Measurements from ENCODE around the gene AHNAK.

The AHNAK gene

DNA sequence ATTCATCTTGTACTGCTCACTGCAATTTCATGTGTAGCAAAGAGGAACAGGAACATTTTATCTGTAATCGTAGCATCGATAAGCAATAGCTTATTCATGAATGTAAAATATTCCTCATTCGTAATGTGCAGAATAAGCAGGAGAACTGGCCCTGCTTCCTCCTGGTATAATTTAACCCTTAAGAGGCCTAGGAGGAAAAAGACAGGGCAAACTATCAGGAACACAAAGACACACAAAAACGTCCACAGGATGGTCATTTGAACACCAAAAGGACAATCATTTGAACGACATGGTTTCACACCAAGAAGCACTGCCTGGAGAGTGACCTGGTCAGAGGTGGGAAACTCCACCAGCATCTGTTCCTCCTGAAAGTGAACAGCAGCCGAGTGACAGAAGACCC lies 63.9 kb downstream of the AHNAK start:
- TF ChIP-seq CTCF (IDR thresholded peaks at IDR 0.05; ENCODE audit: extremely low read depth, insufficient read depth, missing control alignments) = no peak
- in situ Hi-C loops (cut with MboI; ENCODE audit: low pct_unique_long_range_greater_than_20kb, low sequenced_read_pairs, unreplicated experiment) = no loop called here

DNA sequence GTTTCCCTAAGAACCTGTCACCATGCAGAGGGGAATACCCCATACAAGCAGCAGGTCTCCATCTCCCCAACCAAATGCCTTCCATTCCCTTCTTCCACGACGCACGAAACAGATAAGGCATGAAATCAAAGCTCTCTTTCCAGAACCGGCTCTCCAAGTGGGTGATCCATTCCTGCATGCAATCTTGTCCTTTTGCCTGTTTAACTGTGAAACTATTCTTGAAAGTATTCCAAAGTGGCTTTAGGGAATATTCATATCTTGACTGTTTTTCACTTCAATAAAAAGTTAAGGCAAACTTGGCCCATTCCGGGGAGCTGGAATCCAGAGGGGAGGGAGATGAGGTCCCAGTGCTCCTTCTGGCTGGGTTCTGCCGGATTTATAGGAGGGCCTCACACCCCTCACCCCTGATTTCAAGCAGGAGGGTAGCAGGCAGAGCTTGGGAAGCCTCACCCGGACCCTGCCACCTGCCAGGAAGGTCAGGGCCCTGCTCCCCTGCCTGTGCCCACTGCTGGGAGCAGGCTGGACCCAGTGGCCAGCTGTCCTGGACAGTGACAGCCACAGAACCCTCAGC lies 66.9 kb downstream of the AHNAK start:
- in situ Hi-C loops (cut with MboI; ENCODE audit: low pct_unique_long_range_greater_than_20kb, low sequenced_read_pairs, unreplicated experiment) = no loop called here
- no peak for DNase-seq (ENCODE audit: low spot score)
- no peak for TF ChIP-seq CTCF (IDR thresholded peaks at IDR 0.05; ENCODE audit: extremely low read depth, insufficient read depth, missing control alignments)

More for the DNA sequence above, 63.9 kb downstream of the AHNAK start:
- no peak for DNase-seq (ENCODE audit: low spot score)

GRCh38 chr11:62477927-62478326 lies 68.7 kb downstream of the AHNAK start:
- in situ Hi-C loops (cut with MboI; ENCODE audit: low pct_unique_long_range_greater_than_20kb, low sequenced_read_pairs, unreplicated experiment) = no loop called here
- no peak for TF ChIP-seq CTCF (IDR thresholded peaks at IDR 0.05; ENCODE audit: extremely low read depth, insufficient read depth, missing control alignments)
- DNase-seq (ENCODE audit: low spot score) = no peak

- TF ChIP-seq CTCF (IDR thresholded peaks at IDR 0.05; ENCODE audit: extremely low read depth, insufficient read depth, missing control alignments) = no peak
- no peak for DNase-seq (ENCODE audit: low spot score)
- in situ Hi-C loops (cut with MboI; ENCODE audit: low pct_unique_long_range_greater_than_20kb, low sequenced_read_pairs, unreplicated experiment) = no loop called here
These were observed 74.3 kb downstream of the AHNAK start for GRCh38 chr11:62472063-62472884.

DNA sequence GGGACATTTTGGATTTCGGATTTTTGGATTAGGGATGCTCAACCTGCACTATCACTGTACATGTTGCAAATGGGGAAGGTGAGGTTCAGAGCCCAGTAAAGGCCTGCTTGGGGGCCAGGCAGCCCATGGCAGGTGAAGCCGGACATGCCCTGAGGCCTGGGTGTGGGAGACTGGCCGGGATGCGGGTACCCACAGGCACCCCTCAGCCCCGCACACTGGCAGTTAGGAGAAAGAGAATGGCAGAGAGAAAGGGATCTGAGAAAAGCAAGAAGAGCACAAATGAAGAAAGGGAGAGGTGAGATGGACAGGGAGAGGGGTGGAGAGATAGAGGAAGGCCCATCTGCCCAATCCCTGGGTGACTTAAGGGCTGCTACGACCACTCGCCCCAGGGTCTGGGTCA lies 75.0 kb downstream of the AHNAK start:
- TF ChIP-seq CTCF (IDR thresholded peaks at IDR 0.05; ENCODE audit: extremely low read depth, insufficient read depth, missing control alignments) = no peak
- in situ Hi-C loops (cut with MboI; ENCODE audit: low pct_unique_long_range_greater_than_20kb, low sequenced_read_pairs, unreplicated experiment) = no loop called here
- DNase-seq (ENCODE audit: low spot score) = no peak

GRCh38 chr11:62468577-62468976 lies 78.0 kb downstream of the AHNAK start:
- in situ Hi-C loops (cut with MboI; ENCODE audit: low pct_unique_long_range_greater_than_20kb, low sequenced_read_pairs, unreplicated experiment) = no loop called here
- no peak for DNase-seq (ENCODE audit: low spot score)
- TF ChIP-seq CTCF (IDR thresholded peaks at IDR 0.05; ENCODE audit: extremely low read depth, insufficient read depth, missing control alignments) = no peak

Measured in GM13977 (cell line).